Astrocyte (in vitro differentiated cells and primary cell): ENCODE measurements around the gene LVRN. TPM values are rescaled to one million over a fixed set of nuclear protein-coding genes. Genes with fewer than 3 reads are reported as not detected.

Source experiments
- DNase-seq: peaks from one replicate; pipeline ENCODE4 v3.0.0-alpha.2; 2010; ENCODE audit warnings: low read depth
- FAIRE-seq: peaks from 2 replicates; lab custom pipeline; 2011; peaks lifted over from hg19 to GRCh38; lab: Jason Lieb, UNC
- H2AFZ ChIP-seq: 2 replicates; pipeline ENCODE4 v1.6.0; 2012; ENCODE audit warnings: low read depth, low read length, inconsistent platforms
- H3K27ac ChIP-seq: 2 replicates; pipeline ENCODE4 v1.5.1; 2011; ENCODE audit warnings: low read depth, low read length, inconsistent platforms
- H3K27me3 ChIP-seq: 2 replicates; pipeline ENCODE4 v1.6.0; 2011; ENCODE audit warnings: low read length, inconsistent platforms; ENCODE audit not compliant: insufficient read depth
- H3K36me3 ChIP-seq: 2 replicates; pipeline ENCODE4 v1.5.1; 2011; ENCODE audit warnings: low read length, inconsistent platforms; ENCODE audit not compliant: insufficient read depth
- H3K4me1 ChIP-seq: 2 replicates; pipeline ENCODE4 v1.5.1; 2011; ENCODE audit warnings: low read length, inconsistent platforms; ENCODE audit not compliant: insufficient read depth
- H3K4me2 ChIP-seq: 2 replicates; pipeline ENCODE4 v1.6.0; 2012; ENCODE audit warnings: low read length, inconsistent platforms
- H3K4me3 ChIP-seq: 2 replicates; pipeline ENCODE4 v1.5.1; 2011; ENCODE audit warnings: low read depth, mild to moderate bottlenecking, low read length, inconsistent platforms; ENCODE audit not compliant: insufficient read depth
- H3K79me2 ChIP-seq: 2 replicates; pipeline ENCODE4 v1.6.0; 2012; ENCODE audit warnings: mild to moderate bottlenecking, low read length, inconsistent platforms; ENCODE audit not compliant: insufficient read depth
- H3K9ac ChIP-seq: 2 replicates; pipeline ENCODE4 v1.6.0; 2012; ENCODE audit warnings: mild to moderate bottlenecking, low read length, inconsistent platforms
- H3K9me3 ChIP-seq: 2 replicates; pipeline ENCODE4 v1.5.1; 2012; ENCODE audit warnings: low read depth, mild to moderate bottlenecking, low read length, inconsistent platforms; ENCODE audit not compliant: insufficient read depth
- H4K20me1 ChIP-seq: 2 replicates; pipeline ENCODE4 v1.6.0; 2012; ENCODE audit warnings: low read length, inconsistent platforms; ENCODE audit not compliant: insufficient read depth
- H3K27ac Mint-ChIP-seq: one replicate; pipeline ENCODE4 v1.8.0; 2021; ENCODE audit warnings: mild to moderate bottlenecking, mixed read lengths; ENCODE audit not compliant: unreplicated experiment
- H3K27me3 Mint-ChIP-seq: one replicate; pipeline ENCODE4 v1.8.0; 2021; ENCODE audit warnings: low read depth, mixed read lengths; ENCODE audit not compliant: unreplicated experiment
- H3K36me3 Mint-ChIP-seq: one replicate; pipeline ENCODE4 v1.8.0; 2021; ENCODE audit warnings: low read depth, mixed read lengths; ENCODE audit not compliant: unreplicated experiment
- H3K4me1 Mint-ChIP-seq: one replicate; pipeline ENCODE4 v1.8.0; 2021; ENCODE audit warnings: low read depth, mixed read lengths; ENCODE audit not compliant: unreplicated experiment
- H3K4me3 Mint-ChIP-seq: one replicate; pipeline ENCODE4 v1.8.0; 2021; ENCODE audit warnings: mild to moderate bottlenecking, moderate library complexity, mixed read lengths; ENCODE audit not compliant: unreplicated experiment
- H3K9me3 Mint-ChIP-seq: one replicate; pipeline ENCODE4 v1.8.0; 2021; ENCODE audit warnings: mild to moderate bottlenecking, mixed read lengths; ENCODE audit not compliant: unreplicated experiment
- CTCF ChIP-seq: IDR thresholded peaks from 2 replicates; pipeline ENCODE4 v1.5.1; 2011; ENCODE audit warnings: low read depth, mild to moderate bottlenecking, inconsistent platforms, low read length, moderate library complexity; ENCODE audit not compliant: insufficient read depth
- EZH2 ChIP-seq: IDR thresholded peaks from 2 replicates; pipeline ENCODE4 v1.6.1; 2012; ENCODE audit warnings: mild to moderate bottlenecking, low read length, inconsistent platforms; ENCODE audit not compliant: insufficient read depth
- total RNA-seq: library from RNA; stranded (reverse); gene quantifications from 2 replicates; pipeline ENCODE4 v1.2.1, GENCODE V29; 2021

The LVRN gene
- total RNA-seq, 1 donor from 2014 or later, result 0.64 TPM

GRCh38 chr5:116062352-116062751 lies 100.1 kb downstream of the LVRN start:
- Histone ChIP-seq H3K4me3 (no peak overlapping the region), H3K9me3 (no peaks in the 10 kb centered on the region), H3K4me2 (no peak overlapping the region), H2AFZ (no peak overlapping the region), H3K79me2 (no peaks in the 10 kb centered on the region), H3K27me3 (peaks cover 12% of the 10 kb centered on the region), H3K27ac (no peak overlapping the region), H3K4me1 (no peaks in the 10 kb centered on the region), H3K9ac (no peak overlapping the region), H4K20me1 (no peaks in the 10 kb centered on the region), H3K36me3 (no peaks in the 10 kb centered on the region)
- H3K4me3 Mint-ChIP-seq, result no peak overlapping the region
- TF ChIP-seq EZH2, result no peak
- FAIRE-seq (no peak), DNase-seq (no peak)
- H3K27me3 Mint-ChIP-seq, result no peaks in the 10 kb centered on the region
- H3K4me1 Mint-ChIP-seq, result no peaks in the 10 kb centered on the region
- H3K27ac Mint-ChIP-seq, result no peak overlapping the region
- H3K9me3 Mint-ChIP-seq, result no peaks in the 10 kb centered on the region
- H3K36me3 Mint-ChIP-seq, result no peaks in the 10 kb centered on the region

GRCh38 chr5:116063950-116064349 lies 101.7 kb downstream of the LVRN start:
- no peak overlapping the region for H3K4me2 ChIP-seq
- peaks cover 2% of the 10 kb centered on the region for H3K27me3 ChIP-seq
- H3K9me3 Mint-ChIP-seq, result no peaks in the 10 kb centered on the region
- no peak overlapping the region for H3K27ac Mint-ChIP-seq
- H2AFZ ChIP-seq, result no peak overlapping the region
- no peaks in the 10 kb centered on the region for H3K4me1 ChIP-seq
- no peaks in the 10 kb centered on the region for H3K27me3 Mint-ChIP-seq
- DNase-seq (no peak), FAIRE-seq (no peak)
- no peak overlapping the region for H3K4me3 ChIP-seq
- no peak overlapping the region for H3K4me3 Mint-ChIP-seq
- no peak overlapping the region for H3K9ac ChIP-seq
- no peaks in the 10 kb centered on the region for H3K9me3 ChIP-seq
- H3K36me3 Mint-ChIP-seq, result no peaks in the 10 kb centered on the region
- H3K79me2 ChIP-seq, result no peaks in the 10 kb centered on the region
- no peak for TF ChIP-seq CTCF
- no peak for TF ChIP-seq EZH2
- H3K36me3 ChIP-seq, result no peaks in the 10 kb centered on the region
- H3K27ac ChIP-seq, result no peak overlapping the region
- H3K4me1 Mint-ChIP-seq, result no peaks in the 10 kb centered on the region
- no peaks in the 10 kb centered on the region for H4K20me1 ChIP-seq

- TF ChIP-seq EZH2 (no peak), CTCF (peak; percentile 78)
- no peak overlapping the region for H3K9ac ChIP-seq
- Mint-ChIP-seq H3K4me3 (no peak overlapping the region), H3K27ac (no peak overlapping the region), H3K4me1 (no peaks in the 10 kb centered on the region), H3K36me3 (no peaks in the 10 kb centered on the region), H3K9me3 (no peaks in the 10 kb centered on the region), H3K27me3 (no peaks in the 10 kb centered on the region)
- peak; percentile 91 for FAIRE-seq
- H3K79me2 ChIP-seq, result no peaks in the 10 kb centered on the region
- H3K4me3 ChIP-seq, result no peak overlapping the region
- H3K4me1 ChIP-seq, result no peaks in the 10 kb centered on the region
- no peak overlapping the region for H3K4me2 ChIP-seq
- H2AFZ ChIP-seq, result no peak overlapping the region
- H3K27me3 ChIP-seq, result peaks cover 2% of the 10 kb centered on the region
- DNase-seq, result peak; percentile 26
- H3K9me3 ChIP-seq, result no peaks in the 10 kb centered on the region
- no peaks in the 10 kb centered on the region for H3K36me3 ChIP-seq
- no peak overlapping the region for H3K27ac ChIP-seq
- H4K20me1 ChIP-seq, result no peaks in the 10 kb centered on the region
Observed at GRCh38 chr5:116068028-116068632, 105.9 kb downstream of the LVRN start.
